ELR (cell line): Measurements from ENCODE around the gene ERI3.
A peak's percentile ranks its signal among the peaks of the same experiment; 100 is the strongest.
"Not testable (repeated sequence)": the region's sequence is repeated elsewhere in the genome, so short reads cannot be mapped to it uniquely, and the experiment has no call there.

Source experiments
- DNase-seq: peaks from one replicate; pipeline ENCODE4 v3.0.0-alpha.2; 2015; ENCODE audit warnings: low read depth

ERI3 gene

DNA sequence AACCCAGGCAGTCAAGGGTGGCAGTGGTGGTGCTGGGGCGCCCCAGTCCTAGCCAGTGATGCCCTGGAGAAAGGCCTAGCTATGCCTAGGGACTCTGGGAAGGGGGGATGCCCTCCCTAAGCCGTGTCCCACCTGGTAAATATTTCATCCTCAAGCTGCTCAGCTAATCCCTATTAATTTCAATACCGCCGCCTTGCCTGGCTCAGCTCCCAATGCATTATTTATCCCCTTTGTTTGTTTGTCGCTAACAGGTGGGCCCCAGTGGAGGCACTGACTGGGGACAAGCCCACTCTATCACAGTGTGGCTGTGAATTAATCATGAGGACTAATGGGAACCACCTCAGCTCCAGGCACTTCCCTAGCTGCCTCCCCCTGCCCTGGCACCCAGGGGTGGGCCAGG lies 119.2 kb downstream of the ERI3 start:
- DNase-seq, result no peak

DNA sequence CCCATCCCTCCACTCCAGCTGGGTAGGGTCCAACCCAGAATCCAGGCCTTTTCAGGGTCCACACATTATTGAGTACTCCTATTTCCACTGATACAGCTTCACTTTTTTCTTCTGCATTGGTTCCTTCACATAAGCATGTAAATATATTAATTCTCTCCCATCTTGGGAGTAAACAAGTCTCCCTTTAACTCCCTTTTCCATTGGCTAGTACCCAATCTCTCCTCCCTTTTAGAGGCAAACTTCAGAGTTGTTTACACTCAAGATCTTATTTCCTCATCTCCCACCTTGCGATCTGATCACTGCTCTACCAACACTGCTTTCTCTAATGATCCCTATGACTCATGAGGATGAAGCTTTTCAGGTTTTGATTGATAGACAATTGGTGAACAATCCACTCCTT lies 121.5 kb downstream of the ERI3 start:
- DNase-seq, result no peak

DNA sequence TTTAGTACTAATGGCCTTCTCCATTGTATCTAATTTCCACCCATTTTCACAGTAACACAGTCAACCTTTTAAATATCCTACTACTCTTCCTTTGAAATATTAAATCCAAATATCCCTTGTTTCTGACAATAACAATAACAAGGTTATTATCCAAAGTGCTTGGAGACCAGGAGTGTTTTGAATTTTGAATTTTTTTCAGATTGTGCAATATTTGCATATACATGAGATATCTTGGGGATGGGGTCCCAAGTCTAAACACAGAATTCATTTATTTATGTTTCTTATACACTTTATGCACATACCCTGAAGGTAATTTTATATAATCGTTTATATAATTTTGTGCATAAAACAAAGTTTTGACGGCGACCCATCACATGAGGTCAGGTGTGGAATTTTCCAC lies 124.3 kb downstream of the ERI3 start:
- DNase-seq, result no peak

DNA sequence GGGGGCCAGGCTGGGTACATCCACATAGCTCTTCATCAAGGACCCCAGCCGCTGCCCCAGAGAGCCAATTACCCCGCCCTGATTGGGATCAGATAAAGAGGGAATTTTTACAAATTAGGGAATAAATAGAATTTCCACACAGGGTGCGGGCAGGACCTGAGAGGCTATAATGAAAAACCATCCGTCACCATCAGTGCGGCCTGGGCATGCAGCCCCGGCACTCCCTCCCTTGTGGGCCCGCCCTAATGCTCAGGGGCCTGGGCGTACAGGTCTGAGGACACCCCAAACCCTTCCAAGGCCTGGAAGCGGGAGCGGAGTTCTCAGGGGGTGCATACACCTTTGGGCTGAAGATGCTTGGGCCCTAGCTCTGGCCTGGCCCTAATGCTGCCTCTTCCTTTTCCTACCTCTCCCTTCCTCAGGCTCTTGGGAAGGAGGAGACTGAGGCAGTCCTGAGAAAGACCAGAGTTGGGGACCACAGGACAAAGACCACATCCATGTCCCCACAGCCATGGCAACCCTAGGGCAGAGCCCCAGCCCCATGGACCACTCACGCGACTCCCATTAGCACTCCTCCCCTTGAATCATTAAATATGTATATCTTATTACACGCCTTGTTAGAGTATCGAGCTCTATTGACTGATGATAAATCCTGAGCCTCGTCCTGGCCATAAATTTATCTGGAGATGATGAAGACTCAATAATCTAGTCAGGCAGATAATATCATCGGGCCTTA lies 125.5 kb downstream of the ERI3 start:
- DNase-seq, result no peak

DNA sequence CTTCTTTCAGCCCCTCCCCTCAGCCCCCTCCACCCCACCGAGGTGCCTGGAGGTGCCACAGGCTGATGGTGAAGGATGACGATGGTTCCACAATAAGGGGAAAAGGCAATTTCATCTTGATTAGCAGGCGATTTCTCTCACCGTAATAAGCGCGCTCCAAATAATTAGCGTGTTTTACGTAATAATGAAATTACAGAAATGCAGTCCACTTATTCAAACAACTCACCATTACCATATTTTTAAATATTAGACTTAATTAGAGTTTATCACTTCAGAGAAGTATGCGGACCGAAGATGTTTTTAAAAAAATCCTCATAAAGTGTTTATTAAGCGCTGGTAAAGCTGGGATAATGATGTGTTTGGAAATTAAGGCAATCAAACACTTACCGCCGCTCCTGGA lies 126.8 kb downstream of the ERI3 start:
- DNase-seq, result no peak

DNA sequence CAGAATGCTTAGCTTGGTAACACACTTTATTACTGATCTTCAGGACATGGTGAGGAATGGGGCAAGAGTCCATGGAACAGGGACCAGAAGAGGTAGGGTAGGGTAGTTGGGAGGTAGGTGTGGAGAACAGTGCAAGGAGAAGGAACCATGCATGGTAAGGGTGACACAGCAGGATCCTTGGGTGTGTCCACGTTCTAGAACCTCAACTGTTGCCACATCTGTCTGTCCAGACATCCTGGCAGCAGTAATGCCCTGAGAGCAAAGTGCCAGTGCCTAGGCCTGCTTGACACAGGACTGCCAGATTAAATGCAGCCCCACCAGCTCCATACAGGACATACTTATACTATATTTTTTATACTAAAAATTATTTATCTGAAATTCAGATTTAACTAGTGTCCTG lies 127.8 kb downstream of the ERI3 start:
- no peak for DNase-seq

DNA sequence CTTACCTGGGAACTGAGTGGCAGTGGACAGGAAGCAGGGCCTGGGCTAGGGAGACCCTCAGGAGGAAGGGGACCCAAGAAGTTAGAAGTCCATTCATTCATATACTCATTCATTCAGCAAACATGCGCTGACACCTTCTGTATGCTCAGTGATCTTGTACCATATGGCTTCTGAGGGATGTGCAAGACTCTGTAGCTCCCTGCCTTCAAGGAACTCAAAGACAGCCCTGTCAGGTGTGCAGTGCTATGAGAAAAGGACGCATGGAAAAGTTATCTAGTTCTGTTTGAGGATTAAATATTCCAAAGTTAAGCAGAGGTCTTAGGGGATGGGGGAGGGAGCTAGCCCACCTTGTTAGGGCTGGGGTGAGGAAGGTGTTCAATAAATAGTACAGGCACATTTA lies 129.3 kb downstream of the ERI3 start:
- DNase-seq, result no peak

DNA sequence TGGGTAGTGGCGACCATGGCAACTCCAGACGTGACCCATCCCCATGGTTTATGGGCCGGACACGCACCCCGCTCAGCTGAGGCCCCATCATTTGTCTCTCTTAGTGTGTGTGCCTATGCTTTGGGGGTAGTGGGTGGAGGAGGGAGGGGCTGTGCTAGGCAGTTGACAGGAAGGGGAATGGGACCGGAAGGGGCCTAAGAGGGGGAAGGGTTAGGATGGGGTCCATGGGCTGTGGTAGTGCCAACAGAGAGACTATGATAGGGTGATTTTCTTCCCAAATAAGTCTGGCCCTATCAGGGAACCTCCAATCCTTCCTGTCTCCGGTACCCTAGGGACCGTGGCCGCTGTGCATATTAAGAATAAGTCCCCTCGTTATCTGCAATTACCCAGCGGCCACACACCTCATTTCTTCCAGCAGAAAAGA lies 131.9 kb downstream of the ERI3 start:
- no peak for DNase-seq

DNA sequence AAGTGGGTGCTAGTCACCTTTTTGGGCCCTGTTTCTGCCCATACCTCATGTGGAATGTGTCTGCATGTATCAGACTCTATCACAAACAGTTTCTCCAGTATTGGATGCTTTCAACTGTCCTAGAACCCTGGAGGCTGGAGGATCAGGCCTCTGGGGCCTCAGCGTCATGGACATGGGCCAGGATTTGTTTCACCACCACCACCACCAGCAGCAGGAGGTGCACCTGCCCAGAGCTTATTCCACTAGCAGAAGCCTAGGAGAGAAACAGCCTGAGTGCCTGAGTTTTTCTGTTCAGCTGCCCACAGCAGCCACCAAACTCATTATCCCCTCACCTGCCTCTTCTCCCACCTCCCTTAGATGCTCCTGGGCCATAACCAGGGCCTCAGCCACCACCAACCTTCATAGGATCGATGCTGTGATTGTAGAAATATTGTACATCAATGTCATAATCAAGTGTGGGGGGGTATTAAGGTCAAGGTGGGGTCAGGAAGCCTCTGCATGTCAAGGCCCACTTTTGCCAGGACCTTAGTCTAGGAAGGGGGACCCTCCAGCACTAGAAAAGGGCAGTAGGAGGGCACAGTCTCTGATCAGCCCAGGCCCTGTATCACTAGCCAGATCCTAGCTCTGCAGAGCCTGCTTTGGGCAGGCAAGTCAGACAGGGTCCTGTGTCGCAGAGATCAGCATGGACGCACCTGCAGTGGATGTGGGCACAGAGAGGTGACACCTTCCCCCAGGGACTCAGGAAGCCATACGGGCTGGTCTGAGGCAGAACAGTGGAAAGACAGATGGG lies 132.5 kb downstream of the ERI3 start:
- no peak for DNase-seq

DNA sequence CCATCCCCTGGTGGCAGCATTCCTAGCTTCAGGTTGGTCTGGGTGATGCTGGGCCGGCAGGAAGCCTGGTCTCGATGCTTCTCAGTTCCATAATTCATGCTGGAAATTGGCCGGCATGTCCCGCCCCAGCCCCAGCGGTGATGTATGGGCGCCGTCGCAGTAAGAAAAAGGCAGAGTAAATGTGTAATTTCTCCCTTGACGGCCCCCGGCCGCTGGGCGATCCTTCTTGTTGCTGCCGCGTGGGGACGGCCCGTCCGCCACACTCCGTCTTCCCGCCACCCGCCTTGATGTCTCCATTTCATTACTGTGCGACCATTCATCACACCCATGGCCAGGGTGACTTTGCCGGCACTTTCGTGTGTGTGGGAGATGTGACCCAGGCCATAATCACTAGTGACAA lies 133.3 kb downstream of the ERI3 start:
- DNase-seq, result no peak

DNA sequence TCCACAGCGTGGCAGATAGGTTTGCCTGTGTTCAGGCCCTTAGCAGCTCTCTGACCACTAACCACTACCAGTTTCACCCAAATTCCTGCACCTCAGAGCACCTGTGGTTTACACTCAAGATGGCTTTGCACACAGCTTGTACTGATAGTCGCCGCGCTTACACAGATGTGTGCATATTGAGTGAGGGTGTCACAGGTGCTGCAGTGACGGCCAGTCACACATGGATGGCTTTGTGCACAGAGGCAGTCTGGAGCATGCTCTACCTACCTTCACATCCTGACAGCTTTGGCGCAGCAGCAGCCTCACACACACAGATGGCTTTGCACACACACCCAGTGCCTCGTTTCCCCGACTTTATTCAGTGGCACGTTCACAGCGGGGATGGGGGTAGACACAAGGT lies 134.3 kb downstream of the ERI3 start:
- no peak for DNase-seq

DNA sequence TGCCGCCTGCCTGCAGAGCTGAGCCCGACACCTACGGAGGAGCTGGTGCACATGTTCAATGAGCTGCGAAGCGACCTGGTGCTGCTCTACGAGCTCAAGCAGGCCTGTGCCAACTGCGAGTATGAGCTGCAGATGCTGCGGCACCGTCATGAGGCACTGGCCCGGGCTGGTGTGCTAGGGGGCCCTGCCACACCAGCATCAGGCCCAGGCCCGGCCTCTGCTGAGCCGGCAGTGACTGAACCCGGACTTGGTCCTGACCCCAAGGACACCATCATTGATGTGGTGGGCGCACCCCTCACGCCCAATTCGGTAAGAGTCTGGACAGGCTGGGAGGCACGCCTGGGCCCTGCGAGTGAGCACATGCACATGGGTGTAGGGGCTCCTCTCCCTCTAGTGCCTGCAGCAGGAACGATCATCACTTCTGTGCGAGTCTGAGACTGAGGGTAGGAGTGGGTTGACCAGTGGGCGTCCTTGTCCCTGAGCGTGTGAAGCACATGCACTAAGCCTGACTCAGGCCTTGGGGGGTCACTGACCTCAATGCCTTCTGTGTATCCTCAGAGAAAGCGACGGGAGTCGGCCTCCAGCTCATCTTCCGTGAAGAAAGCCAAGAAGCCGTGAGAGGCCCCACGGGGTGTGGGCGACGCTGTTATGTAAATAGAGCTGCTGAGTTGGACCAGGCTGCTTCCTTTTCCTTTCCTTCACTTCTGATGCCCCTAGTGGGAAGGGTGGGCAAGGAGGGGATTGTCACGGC lies 134.9 kb downstream of the ERI3 start:
- peak; percentile 85 for DNase-seq

DNA sequence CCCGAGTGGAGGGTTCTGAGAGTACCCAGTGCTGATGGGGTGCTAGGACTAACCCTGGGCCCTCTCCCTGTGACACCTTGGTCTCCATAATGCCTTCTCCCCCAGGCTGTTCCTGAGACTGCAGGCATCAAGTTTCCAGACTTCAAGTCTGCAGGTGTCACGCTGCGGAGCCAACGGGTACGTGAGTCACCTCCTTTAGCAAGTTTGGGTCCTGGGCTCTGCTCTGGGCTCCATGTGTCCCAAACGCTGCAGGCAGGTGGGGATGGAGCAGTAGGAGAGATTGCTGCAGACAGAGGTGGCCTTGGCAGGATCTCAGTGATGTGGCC lies 135.8 kb downstream of the ERI3 start:
- DNase-seq, result no peak

DNA sequence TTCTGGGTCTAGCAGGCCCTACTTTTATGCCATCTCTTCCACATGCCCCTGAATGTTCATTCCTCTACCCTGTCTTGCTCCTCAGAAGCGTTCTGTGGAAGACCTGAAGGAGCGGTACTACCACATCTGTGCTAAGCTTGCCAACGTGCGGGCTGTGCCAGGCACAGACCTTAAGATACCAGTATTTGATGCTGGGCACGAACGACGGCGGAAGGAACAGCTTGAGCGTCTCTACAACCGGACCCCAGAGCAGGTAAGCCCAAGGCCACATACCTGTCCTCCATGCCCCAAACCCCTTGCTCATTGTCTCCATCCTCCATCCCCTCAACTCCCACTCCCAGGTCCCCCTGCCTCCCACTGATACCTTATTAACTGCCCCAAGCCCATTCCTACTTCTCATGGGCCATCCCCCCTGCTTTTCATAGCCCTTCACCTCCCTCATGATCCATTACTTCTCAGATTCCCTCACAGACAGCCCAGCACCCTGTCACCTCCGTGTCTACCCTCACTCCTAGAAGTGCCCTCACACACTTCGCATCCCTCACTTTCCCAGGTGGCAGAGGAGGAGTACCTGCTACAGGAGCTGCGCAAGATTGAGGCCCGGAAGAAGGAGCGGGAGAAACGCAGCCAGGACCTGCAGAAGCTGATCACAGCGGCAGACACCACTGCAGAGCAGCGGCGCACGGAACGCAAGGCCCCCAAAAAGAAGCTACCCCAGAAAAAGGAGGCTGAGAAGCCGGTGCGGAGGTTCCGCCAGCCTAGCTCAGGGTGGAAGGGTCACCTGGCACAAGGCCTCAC lies 136.4 kb downstream of the ERI3 start:
- DNase-seq, result no peak

DNA sequence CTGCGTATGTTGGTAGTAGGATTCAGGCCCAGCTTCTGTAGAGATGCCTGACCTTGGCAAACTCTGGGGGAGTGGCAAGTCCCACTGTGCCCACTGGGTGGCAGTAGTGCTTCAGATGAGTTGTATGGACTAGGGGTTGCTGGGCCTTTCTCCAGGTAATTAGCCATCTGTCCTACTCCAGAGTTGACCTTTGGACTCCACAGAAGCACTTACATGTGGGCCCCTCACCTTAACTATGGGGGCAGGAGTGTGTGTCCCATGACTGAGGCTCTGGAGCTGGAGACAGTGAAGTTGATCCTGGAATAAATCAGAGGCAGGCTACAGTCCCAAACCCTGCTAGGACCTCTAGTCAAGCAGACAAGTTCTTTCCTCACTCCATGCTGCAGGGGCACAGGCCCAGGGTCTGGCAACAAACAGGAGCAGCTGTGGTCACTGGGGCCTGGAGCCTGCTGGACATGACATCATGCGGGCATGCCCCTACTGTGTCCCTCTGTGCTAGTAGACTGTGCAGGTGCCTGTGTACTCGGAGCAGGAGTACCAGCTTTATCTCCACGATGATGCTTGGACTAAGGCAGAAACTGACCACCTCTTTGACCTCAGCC lies 137.1 kb downstream of the ERI3 start:
- peak; percentile 76 for DNase-seq

DNA sequence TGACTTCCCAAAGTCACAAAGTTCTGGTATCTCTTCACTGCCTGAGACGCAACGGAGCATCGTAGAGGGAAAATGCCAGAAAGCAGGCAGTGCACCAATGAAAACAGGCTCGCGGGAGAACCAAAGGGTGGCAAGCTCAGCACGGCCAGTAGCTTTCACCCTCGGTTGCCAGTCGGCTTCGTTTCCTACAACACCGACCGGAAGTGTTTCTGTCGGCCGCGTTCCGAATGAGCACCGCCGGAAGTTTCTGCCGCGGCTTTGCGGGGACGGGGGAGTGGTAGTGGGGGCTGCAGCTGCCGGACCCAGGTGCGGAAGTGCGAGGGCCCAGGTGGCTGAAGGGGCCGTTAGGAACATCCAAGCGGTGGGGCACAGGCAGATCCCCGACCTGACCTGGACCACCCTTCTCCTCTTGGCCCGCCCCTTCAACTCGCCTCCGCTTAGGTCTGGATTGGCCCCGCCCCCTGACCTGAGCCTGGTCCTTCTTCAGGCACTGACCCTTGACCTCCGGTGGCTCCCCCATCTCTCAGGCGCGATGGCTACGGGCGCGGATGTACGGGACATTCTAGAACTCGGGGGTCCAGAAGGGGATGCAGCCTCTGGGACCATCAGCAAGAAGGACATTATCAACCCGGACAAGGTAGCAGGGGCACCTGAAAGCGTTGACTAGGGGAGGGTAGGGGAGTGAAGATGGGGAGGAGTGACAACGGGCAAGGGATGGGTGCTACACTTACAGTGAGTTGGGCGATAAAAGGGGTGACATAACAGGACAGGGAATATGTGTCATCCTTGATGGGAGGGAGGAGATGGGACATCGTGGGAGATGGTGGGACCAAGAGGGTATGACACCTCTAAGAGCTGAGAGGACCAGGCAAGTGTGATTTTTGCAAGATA lies 141.6 kb downstream of the ERI3 start, which contains the start of gene DMAP1:
TSS of gene DMAP1 (plus strand) at position 250 of the 891 bp plus-strand sequence. CDS start at position 533, 283 bp downstream.
- DNase-seq, result peak; percentile 90

DNA sequence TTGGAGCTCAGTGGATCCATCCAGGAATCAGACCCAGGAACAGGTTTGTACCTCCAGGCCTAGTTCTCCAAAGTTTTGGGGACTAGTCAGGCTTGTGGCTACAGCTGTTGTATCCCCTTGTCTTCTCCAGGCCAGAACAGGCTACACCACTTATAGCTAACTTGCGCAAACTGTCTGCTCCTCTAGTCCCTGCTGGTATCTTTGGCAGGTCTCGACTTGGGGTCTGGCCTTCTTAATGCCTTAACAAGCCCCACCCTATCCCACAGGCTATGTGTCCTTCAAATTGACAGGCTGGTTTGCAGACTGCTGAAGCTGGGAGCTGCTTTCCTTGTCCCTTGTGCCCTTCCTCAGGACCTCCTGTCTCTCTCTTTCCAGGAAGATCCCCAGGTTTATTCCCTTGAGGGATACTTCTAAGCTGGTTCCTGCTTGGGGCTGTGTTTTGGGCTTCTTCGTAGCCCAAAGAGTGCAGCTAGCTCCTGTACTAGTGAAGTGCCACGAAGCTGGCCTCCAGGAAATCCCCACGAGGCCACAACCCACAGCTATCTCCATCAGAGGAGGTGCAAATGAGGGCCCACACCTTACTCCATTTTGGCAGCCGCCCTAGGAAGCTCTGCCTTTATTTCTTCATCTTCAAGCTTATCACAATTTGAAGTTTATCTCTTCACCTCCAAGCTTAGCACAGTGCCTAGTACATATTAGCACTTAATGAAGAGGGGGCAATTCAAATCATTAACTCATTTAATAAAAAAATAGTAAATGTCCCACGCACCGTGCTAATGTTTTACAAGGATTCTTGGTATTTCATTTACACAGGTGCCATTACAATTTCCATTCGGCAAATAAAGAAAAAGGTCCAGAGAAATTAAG lies 142.5 kb downstream of the ERI3 start:
- DNase-seq, result no peak

DNA sequence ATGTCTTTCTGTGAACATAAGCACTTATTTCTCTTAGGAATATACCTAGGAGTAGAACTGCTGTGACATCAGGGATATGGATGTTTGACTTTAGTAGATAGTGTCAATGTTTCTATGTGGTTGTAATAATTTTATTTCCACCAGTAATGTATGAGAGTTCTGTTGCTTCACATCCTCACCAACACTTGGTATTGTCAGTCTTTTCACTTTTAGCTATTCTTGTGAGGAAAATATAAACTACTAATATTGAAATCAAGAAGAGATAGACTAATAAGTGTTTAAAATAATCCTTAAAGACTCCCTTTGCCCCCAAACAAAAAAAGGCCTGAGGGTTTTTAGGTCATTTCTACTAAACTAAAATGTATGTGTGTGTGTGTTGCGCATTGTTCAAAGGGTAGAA lies 144.5 kb downstream of the ERI3 start:
- DNase-seq, result no peak

DNA sequence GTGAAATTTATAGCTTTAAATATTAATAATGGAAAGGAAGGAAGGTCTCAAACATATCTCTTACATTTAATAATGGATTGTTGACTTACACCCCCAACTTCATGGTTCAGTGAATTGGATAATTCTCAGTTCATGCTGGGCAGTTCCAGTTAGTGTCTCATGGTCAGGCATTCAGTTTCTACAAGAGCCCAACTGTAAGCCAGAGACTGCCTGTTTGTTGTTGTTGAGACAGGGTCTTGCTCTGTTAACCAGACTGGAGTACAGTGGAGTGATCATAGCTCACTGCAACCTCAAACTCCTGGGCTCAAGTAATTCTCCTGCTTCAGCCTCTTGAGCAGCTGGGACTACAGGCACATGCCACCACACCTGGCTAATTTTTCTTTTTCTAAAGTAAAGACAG lies 146.8 kb downstream of the ERI3 start:
- no peak for DNase-seq

DNA sequence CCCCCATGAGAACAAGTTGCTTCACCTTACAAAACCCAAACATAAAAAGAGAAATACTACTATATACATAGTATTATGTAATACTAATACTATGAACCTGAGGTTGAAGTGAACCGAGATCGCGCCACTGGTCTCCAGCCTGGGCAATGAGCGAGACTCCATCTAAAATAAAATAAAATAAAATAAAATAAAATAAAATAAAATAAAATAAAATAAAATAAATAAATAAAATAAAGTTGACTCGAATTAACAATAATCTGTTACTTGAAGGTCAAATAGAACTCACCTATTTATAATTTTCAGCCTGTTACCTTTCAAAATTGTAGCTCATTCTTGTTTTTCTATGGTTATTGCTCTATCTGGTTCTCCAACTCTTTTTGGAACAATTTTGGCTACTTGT lies 148.5 kb downstream of the ERI3 start:
- not testable (repeated sequence) for DNase-seq
